NCI-H146 treated with DMSO at 0.1 percent for 48 hours (cell line): ENCODE measurements around the gene ZNF385C.

Experiments used
- DNase-seq: peaks from one replicate; lab custom pipeline; 2025; ENCODE audit not compliant: unreplicated experiment; lab: John Stamatoyannopoulos, UW

Gene ZNF385C

DNA sequence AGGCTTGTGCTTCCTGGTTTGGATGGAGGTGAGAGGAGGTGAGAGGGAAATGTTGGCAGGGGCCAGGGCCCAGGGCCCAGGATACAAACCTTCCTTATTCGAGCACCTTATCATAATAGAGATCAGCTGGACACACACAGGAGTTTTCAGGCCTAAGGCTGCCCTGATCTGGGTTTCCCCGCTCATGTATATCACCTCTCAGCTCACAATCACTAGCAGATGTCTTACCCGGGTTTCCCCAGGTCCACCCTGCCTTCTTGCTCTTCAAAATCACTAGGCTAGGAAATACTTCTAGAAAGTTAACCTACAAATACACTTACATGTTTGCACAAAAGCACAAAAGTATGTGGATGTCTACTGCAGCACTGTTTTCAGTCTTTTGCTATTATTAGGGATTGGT lies 28.6 kb upstream of the ZNF385C start:
- no peak for DNase-seq

DNA sequence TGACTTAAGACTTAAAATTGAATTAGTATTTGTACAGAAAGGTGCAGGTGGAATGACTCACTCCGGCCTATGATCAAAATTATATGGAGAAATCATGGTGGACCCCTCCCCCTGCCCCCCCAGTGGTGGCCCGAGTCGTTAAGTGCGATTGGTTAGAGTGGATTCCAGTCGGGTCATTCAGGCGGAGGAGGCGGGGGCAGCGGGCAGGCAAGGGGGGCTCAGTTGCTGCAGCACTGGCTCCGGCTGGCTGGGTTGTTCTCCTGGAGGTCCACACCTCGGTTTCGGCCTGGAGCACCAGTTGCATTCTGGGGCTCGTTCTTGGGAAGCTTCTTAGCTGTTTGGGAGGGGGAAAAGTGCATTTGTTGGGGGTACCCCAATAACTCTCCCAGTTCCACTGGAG lies 27.3 kb upstream of the ZNF385C start:
- DNase-seq, result no peak

DNA sequence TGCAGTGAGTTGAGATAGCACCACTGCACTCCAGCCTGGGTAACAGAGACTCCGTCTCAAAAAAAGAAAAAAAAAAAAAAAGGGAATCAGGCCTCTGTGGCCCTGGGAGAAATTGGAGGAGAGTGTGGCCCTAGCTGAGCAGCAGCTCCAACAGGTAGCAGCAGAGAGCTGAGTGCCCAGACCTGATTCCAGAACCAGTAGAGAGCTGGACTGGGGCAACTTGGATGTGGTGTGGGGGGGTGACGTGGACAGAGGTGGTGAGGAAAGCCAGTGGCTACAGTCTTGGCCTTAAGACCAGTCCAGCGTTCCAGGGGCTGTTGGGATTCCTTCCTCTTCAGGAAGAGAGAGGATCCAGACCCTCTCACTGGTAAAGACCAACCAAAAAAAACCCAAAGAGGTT lies 26.0 kb upstream of the ZNF385C start:
- no peak for DNase-seq

DNA sequence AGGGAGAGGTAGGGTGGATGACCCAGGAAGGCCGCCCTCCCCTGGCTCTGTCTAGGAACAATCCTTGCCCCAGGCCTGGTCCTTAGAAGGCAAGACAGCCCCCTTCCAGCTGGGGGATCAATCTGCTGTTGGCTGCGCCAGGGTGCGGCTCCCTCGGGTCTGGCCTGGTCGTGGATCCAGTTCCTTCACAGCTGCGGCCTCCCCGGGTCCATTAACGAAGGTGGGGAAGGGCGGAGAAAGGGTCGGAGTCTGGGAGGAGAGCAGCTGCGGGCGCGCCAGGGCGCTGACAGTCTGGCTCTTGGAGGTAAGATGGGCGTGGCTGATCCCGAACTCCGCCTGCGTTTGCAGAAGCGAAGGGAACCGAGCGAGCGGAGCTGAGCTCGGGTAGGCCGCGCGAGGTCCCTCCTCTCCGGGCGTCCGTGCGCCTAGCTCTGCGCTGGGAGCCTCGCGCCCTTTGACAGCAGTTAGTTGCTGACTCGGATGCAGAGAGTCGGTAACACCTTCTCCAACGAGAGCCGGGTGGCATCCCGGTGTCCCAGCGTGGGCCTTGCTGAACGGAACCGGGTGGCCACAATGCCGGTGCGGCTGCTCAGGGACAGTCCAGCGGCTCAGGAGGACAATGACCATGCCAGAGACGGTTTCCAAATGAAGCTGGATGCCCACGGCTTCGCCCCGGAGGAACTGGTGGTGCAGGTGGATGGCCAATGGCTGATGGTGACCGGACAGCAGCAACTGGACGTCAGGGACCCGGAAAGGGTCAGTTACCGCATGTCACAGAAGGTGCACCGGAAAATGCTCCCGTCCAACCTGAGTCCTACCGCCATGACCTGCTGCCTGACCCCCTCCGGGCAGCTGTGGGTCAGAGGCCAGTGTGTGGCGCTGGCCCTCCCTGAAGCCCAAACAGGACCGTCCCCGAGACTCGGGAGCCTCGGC lies 24.4 kb upstream of the ZNF385C start, which contains the start of gene HSPB9:
Gene HSPB9 (plus strand): TSS at position 434 of the 933 bp plus-strand sequence. CDS start 47 bp downstream, at position 481.
- peak; percentile 75 for DNase-seq

DNA sequence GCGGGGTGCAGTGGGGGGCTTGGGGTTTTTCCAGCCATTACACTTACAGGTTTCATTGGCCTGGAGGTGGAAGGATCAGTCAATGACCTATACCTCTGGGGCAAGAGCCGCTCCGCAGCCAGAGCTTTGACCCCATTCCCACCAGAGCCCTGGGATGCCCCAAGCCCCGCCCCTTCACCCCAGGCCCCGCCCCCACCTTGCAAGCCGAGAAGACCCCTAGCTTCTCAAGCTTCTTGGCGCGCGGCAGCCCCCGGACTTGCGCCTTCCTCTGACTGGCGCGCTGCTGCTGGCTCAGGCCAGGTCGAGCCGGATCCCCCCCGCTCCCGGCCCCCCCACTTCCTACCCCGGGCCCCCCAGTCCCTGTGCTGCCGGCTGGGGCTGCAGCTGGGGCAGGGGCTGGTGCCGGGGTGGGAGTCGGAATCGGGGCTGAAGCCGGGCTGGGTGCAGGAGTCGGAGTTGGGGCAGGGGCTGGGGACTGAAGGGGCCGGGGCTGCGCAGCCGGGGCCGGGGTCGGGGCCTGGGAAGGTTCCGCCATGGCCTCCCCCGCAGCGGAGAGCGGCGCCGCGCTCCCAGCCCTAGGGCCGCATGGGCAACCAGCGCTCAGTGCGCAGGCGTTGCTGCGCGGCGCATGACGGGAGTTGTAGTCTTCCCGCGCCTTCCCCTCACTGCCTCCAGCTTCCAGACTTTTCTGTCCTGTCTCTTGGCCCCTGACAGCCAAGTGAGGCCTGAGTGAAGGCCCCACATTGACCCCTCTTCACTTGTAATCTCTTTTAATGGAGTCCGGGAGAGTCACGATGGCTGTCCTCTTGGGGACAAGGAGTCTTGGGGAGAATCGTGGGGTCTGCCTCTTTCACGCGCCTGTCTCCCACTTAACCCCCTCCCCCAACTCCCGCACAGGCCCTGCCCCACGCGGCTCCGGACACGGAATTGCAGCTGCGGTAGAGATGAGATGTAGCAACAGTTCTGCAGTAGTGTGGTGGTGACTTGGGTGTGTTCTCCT lies 22.8 kb upstream of the ZNF385C start, which contains the start of gene KAT2A:
Gene KAT2A (minus strand): TSS at position 598 of the 1,000 bp plus-strand sequence. CDS start 63 bp downstream, at position 535.
- DNase-seq, result peak; percentile 43

DNA sequence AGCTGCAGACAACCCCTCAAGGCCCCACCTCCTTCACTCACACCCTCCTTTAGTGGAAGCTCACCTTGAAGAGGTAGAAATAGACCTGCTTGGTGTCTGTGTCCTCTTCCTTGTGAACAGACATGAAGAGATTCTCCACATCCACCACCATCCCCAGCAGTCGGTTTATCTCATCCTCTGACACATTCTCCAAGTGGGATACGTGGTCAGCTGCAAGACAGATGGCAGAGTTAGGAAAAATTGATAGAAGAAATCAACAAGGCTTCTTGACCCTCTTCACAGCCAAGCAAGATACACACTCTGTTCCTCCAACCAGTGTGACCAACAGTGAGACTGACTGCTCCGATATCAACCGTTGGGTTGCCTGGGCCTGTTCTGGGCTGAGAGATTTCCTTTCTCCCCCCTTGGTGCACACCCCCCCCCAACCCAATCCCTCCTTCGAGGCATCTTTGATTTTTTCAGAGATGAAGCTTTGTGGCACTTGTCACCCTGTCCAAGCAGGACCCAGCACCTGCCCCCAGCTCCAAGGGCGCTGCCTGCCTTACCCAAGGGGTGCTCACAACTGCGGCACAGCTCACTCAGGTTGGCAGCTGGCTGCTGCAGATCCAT lies 22.0 kb upstream of the ZNF385C start:
- DNase-seq, result no peak

DNA sequence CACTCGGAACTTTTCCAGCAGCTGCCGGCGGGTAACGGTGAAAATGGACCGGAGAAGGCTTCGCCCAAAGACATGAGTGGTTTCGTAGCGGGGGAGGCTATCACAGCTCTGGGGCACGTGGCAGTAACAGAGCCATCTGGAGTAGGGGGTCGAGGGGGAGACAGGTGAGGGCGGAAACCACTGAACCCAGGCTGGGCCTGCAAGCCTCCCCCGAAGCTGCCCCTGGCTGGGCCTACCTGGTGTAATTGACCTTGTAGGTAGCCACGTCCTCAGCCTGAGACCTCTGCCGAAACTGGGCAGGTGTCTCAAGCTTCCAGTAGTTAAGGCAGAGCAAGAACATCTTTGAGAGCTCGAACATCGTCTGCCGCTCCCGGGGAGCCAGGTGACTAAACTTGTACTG lies 21.0 kb upstream of the ZNF385C start:
- no peak for DNase-seq

DNA sequence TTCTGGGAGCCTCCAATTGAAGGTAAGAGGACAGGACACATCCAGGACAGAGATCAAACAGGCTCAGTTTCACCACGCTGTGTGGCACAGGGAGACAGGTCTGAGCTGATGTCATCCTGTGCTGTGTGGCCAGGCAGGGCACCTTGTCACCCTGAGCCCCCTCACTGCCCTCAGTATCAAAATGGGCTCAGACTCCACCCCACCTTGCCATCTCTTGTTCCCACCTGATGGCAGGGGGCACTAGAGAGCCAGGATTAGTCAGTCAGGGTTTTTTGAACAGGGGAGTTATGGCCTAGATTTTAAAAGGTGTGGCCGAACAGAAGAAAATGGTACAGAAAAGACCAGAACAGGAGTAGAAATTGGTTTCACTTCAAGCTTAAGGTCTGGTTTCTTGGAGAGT lies 20.3 kb upstream of the ZNF385C start:
- no peak for DNase-seq

DNA sequence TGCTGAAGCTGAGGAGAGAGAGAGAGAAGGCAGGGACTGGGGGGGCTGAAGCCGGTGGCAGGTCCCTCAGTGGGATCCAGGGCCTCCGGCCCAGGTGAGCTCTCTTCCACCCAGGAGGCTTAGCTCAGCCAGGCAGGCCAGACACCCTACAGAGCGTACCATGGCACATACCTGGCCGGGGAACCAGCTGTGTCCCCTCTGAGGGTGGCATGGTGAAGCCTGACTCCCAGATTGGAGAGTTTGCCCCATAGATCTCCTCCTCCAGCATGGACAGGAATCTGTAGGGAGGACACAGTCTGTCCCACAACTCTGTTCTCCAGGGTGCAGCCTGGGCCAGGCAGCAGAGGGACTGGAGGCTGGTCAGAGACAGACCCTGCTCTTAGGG lies 19.8 kb upstream of the ZNF385C start:
- DNase-seq, result no peak

DNA sequence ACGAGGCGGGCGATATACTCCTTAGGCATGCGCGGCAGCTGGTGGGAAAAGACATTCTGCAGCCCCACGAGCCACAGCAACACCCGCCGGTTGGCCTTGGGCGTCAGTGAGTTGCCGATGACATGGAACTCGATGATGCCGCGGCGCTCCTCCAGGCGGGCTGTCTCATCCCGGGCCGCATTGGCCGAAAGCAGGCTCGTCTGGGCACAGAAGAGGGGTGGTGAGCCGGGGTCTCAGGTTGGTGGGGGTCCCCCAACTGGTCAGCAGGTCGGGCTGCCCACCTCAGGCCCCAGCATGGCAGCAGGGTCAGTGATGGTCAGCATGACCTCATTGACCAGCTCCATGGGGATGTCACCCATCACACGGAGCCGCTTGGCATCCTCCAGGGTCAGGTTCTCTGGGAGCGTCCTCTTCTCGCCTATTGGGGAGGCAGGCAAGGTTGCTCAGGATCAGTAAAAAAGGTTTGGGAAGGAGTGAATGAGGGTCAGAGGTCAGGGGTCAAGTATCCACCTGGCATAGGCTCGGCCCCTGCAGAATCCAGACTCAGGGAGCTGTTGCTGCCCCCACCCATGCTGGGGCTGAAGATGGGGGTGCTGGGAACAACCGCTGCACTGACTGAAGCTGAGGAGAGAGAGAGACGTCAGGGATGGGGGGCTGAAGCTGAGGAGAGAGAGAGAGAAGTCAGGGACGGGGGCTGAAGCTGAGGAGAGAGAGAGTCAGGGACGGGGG lies 19.3 kb upstream of the ZNF385C start:
- DNase-seq, result no peak

DNA sequence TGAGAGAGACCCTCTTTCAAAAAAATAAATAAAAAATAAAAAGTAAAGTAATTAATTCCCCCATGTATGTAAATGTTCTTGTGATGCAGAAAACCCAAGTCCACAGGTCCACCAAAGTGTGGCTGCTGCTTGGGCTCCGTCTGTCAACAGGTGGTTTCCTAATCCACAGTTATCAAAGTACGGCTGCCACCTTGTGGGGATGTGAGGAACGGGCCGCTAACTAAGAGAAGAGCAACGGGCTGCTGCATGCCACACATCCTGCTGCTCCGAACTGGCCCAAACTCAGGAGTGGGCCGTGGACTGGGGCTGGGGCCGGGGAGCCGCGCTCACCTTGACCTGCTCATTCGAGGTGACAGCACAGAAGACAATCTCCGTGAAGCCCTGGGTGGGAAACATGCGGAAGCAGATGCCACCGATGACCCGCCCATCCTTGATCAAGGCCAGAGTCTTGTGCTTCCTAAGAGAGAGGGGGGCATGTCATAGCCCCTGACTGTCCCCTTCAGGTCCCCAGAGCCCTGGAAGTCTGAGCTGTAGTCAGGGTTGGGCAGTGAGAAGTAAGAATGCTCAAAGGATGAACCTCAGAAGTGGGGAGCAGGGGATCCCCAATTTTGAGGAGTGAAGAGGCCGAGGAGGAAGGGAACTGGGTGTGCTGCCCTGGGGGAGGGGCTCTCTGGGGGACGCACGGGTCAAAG lies 18.6 kb upstream of the ZNF385C start:
- peak; percentile 46 for DNase-seq

DNA sequence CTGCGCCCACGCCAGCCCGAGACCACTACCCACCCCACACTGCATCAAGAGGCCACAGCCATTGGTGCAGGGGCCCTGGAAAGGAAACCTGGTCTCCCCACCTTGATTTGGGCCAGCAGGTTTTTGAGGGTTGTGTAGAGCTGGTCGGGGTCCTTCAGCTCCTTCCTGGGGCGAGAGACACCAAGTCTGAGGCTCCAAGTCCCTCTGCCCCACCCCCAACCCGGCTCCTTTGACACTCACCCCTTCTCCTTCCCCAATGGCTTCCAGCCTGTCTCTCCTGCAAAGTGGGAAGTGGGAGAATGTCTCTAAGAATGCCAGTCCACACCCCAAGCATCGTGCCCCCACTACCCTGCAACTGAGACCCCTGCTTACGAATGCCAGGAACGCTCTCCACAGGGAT lies 15.8 kb upstream of the ZNF385C start:
- DNase-seq, result no peak

DNA sequence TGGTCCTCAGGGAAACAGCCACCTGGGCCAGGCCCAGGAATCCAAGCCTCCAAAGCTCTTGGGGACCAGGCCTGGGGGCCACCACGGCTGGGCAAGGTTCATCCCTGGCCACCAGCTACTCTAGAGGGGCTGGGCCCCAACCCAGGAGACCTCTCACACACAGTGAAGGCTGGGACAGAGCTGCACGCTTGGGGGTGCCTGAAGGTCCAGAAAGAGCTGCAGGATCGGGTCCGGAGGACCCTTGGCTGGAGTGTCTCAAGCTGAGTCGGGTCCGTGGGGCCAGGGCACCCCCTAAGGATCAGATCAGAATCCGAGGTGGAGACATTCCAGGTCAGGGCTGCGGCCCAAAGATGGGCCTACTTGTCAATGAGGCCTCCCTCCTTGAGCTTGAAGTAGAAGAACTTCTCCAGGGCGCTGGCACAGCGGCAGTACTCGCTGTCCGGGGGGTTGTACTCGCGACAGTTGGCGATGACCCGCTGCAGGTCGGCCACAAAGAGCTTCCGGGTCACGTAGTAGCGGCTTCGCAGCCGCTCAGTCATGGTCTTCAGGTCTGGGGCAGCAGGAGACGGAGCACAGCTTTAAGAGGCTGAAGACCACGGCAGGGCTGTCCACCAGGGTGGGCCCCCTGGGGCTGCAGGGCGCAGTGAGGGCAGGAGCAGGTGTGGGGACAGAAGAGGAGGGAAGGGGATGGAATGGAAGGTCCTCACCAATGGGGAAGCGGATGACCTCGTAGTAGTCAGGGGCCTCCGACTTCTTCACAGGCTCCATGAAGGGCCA lies 15.2 kb upstream of the ZNF385C start:
- DNase-seq, result no peak

DNA sequence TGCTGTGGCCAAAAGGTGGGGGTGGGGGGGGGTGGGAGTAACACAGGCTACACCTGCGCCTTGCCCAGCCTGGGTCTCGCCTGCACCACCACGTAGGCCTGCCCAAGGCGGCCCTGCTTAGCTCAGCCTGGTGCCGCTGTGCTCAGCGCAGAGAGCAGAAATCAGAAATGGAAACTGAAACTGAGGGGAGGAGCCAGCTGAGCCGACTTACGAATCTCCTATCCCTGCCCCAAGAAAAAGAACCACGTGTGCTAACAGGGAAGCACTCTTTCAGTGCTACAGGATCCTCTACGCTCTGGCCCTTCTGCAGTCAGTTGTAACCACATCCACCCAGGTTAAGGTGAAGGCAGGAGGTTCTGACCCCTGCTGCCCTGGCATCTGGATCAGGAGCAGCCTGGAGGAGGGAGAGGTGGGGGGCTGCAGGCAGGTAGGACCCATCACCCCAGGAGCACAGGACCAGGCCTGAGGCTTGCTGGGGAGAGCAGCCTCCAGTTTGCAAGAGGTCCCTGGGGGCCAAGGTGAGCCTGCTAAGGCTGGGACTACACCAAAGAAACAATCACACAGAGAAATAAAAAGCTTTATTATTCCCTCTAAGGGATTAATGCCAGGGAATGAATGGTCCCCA lies 14.4 kb upstream of the ZNF385C start, which contains the start of gene DHX58:
Gene DHX58 (minus strand): TSS at position 163 of the 625 bp plus-strand sequence. CDS start 822 bp downstream, outside the sequence.
- DNase-seq, result no peak

DNA sequence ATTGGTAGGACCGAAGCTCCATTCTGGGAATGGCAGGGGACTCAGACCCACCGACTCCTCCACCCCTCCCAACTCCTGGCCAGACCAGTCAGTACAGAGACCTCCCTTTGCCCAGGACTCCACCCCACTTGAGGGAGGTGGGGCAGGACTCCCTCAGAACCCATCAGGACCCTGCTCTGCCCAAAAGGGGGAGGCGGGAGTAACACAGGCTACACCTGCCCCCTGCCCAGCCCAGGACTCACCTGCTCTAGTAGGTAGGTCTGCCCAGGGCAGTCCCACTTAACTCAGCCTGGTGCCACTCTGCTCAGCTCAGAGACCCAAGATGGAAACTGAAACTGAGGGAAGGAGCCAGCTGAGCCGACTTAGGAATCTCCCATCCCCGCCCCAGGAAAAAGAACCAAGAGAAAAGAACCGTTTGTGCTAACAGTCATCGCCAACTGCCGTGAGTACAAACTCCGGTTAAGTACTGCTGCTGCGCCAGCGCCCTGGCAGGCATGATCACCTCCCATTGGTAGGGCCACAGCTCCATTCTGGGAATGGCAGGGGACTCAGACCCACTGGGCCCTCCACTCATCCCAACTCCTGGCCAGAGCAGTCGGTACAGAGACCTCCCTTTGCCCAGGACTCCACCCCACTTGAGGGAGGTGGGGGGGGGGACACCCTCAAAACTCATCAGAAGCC lies 13.7 kb upstream of the ZNF385C start:
- no peak for DNase-seq

DNA sequence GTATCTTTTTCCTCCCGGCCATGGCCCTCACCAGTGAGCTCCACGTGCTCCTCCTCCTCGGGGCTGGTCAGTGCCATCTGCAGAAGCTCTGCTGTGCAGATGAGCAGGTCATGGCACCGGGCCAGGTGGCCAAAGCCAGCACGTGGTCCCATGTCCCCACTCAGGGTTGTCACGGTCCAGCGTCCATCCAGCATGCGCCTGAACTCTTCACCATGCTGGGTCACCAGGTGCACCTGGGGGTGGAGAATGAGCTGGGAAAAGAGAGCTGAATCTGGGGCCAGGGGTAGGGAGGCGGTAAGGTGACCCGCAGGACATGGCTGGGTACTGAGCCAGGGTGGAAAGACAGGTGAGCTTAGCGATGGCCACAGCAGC lies 13.0 kb upstream of the ZNF385C start:
- DNase-seq, result no peak

DNA sequence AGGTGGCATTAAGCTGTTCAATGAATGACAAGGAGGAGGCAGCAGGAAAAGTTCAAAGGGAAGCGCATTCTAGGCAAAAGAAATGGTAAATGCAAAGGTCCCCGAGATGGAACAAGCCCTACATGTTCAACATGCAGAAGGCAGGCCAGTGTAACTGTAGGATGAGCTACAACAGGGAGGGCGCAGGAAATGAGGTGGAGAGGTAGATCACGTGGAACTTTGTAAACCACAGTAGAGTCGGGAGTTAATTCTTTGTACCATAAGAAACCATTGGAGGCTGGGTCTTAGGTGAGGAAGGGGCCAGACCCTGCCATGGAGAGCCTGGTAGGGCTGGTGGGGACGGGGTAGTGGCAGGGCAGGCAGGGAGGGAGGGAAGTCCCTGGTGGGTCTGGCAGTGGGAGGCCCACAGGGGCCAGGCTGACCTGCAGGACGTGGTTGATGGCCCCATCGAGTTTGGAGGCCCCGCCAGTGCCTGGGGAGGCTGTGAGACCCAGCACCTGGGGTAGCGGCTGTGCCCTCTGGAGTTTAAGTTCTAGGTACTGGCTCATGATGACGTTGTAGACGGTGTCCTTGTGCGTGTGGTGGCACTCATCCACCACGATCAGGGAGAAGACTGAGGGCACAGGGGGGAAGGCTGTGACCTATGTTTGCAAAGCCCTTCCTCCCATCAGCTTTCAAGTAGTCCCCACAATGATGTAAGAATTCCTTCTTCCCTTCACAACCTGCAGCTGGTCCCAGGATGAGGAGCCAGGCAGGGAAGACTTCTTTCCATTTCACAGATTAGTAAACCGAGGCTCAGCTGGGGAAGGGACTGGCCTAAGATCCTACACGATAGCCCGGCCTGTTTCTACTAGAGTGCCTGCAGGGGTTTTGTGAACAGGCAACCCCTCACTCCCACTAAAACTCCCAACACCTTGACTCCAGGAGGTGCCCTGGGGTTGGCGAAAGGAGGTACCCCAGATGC lies 12.3 kb upstream of the ZNF385C start:
- DNase-seq, result no peak
